ENCODE data around the gene PPM1A. TPM values are rescaled to one million over a fixed set of nuclear protein-coding genes. Genes with fewer than 3 reads are reported as not detected.

PPM1A gene
- total and polyA plus RNA-seq, 9 of the 15 experiments (the other 6 are each of a cell fraction or from before 2014, with no cell fraction given) = 5.5 to 23.9 (median 15.2) TPM

DNA sequence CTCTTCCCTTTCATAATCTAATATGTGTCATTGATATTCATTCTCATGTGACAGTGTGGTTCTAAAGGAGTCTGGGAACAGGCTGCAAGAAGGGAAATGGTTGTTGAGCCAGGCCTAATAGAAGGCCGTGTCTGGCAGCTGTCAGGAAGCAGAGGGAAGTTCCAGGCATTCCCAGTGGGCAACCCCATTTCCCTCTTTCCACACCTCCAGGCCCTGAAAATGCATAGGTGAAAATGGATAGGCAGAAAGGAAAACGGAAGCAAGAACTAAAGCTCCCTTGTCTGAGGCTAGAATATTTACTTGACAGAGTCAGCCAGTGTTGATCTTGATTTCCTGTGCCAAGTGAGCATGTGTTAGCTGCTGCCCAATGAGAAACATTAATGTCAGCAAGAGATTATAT, 97.7 kb downstream of the PPM1A start (continued):
- TF ChIP-seq, protein P1, sequence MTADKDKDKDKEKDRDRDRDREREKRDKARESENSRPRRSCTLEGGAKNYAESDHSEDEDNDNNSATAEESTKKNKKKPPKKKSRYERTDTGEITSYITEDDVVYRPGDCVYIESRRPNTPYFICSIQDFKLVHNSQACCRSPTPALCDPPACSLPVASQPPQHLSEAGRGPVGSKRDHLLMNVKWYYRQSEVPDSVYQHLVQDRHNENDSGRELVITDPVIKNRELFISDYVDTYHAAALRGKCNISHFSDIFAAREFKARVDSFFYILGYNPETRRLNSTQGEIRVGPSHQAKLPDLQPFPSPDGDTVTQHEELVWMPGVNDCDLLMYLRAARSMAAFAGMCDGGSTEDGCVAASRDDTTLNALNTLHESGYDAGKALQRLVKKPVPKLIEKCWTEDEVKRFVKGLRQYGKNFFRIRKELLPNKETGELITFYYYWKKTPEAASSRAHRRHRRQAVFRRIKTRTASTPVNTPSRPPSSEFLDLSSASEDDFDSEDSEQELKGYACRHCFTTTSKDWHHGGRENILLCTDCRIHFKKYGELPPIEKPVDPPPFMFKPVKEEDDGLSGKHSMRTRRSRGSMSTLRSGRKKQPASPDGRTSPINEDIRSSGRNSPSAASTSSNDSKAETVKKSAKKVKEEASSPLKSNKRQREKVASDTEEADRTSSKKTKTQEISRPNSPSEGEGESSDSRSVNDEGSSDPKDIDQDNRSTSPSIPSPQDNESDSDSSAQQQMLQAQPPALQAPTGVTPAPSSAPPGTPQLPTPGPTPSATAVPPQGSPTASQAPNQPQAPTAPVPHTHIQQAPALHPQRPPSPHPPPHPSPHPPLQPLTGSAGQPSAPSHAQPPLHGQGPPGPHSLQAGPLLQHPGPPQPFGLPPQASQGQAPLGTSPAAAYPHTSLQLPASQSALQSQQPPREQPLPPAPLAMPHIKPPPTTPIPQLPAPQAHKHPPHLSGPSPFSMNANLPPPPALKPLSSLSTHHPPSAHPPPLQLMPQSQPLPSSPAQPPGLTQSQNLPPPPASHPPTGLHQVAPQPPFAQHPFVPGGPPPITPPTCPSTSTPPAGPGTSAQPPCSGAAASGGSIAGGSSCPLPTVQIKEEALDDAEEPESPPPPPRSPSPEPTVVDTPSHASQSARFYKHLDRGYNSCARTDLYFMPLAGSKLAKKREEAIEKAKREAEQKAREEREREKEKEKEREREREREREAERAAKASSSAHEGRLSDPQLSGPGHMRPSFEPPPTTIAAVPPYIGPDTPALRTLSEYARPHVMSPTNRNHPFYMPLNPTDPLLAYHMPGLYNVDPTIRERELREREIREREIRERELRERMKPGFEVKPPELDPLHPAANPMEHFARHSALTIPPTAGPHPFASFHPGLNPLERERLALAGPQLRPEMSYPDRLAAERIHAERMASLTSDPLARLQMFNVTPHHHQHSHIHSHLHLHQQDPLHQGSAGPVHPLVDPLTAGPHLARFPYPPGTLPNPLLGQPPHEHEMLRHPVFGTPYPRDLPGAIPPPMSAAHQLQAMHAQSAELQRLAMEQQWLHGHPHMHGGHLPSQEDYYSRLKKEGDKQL (CRISPR knock-in tag; IDR thresholded peaks at IDR 0.05; ENCODE audit: borderline replicate concordance) = no peak
- TF ChIP-seq IRF2 (CRISPR knock-in tag; IDR thresholded peaks at IDR 0.05) (no peak), DDX20 (tag; IDR thresholded peaks at IDR 0.05; ENCODE audit: low read depth) (no peak), TBP (optimal IDR thresholded peaks at IDR 0.05; ENCODE audit: low read depth, low read length) (no peak), SIN3B (IDR thresholded peaks at IDR 0.05; ENCODE audit: low read depth) (no peak), CCAR2 (IDR thresholded peaks at IDR 0.05; ENCODE audit: low read depth, low read length) (no peak), BRF1 (IDR thresholded peaks at IDR 0.05; ENCODE audit: borderline replicate concordance, extremely low read depth, insufficient read length) (no peak)
- TF ChIP-seq, protein P2, sequence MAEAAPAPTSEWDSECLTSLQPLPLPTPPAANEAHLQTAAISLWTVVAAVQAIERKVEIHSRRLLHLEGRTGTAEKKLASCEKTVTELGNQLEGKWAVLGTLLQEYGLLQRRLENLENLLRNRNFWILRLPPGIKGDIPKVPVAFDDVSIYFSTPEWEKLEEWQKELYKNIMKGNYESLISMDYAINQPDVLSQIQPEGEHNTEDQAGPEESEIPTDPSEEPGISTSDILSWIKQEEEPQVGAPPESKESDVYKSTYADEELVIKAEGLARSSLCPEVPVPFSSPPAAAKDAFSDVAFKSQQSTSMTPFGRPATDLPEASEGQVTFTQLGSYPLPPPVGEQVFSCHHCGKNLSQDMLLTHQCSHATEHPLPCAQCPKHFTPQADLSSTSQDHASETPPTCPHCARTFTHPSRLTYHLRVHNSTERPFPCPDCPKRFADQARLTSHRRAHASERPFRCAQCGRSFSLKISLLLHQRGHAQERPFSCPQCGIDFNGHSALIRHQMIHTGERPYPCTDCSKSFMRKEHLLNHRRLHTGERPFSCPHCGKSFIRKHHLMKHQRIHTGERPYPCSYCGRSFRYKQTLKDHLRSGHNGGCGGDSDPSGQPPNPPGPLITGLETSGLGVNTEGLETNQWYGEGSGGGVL (CRISPR knock-in tag; IDR thresholded peaks at IDR 0.05) = no peak

All from K562 (cell line).